HG03175 (cell line): ENCODE results near the gene PLA2G4F.

Source experiments
- ATAC-seq: cut with Tn5 transposase; IDR thresholded peaks from one replicate; pipeline ENCODE4 v1.9.1; 2021; ENCODE audit warnings: mild to moderate bottlenecking, moderate library complexity; ENCODE audit not compliant: unreplicated experiment

PLA2G4F gene

GRCh38 chr15:42149493-42150218, 6.8 kb downstream of the PLA2G4F start:
- no peak for ATAC-seq

- no peak for ATAC-seq
Measured at GRCh38 chr15:42148808-42149492, 7.5 kb downstream of the PLA2G4F start.

- no peak for ATAC-seq
Measured at GRCh38 chr15:42147431-42147735, 9.1 kb downstream of the PLA2G4F start.

- ATAC-seq = no peak
Measured at GRCh38 chr15:42146551-42147430, 9.6 kb downstream of the PLA2G4F start.

- no peak for ATAC-seq
Measured at GRCh38 chr15:42145546-42146455, 10.6 kb downstream of the PLA2G4F start.

- no peak for ATAC-seq
Measured at GRCh38 chr15:42144841-42145375, 11.5 kb downstream of the PLA2G4F start.

- no peak for ATAC-seq
Measured at GRCh38 chr15:42143866-42144625, 12.4 kb downstream of the PLA2G4F start.

- ATAC-seq = no peak
Measured at GRCh38 chr15:42143356-42143755, 13.1 kb downstream of the PLA2G4F start.

- no peak for ATAC-seq
Measured at GRCh38 chr15:42141795-42142667, 14.4 kb downstream of the PLA2G4F start.

GRCh38 chr15:42141246-42141645, 15.2 kb downstream of the PLA2G4F start:
- ATAC-seq = no peak

GRCh38 chr15:42140383-42141070, 15.9 kb downstream of the PLA2G4F start:
- no peak for ATAC-seq

- no peak for ATAC-seq
Measured at GRCh38 chr15:42139596-42139995, 16.8 kb downstream of the PLA2G4F start.

GRCh38 chr15:42138968-42139386, 17.5 kb downstream of the PLA2G4F start:
- no peak for ATAC-seq

GRCh38 chr15:42138411-42138810, 18.0 kb downstream of the PLA2G4F start:
- no peak for ATAC-seq

- ATAC-seq = no peak
Measured at GRCh38 chr15:42137461-42138261, 18.8 kb downstream of the PLA2G4F start.

GRCh38 chr15:42136513-42136912, 19.9 kb downstream of the PLA2G4F start:
- no peak for ATAC-seq

GRCh38 chr15:42135351-42135750, 21.1 kb downstream of the PLA2G4F start:
- no peak for ATAC-seq
